ENCODE data around the gene HILPDA.

HILPDA gene

DNA sequence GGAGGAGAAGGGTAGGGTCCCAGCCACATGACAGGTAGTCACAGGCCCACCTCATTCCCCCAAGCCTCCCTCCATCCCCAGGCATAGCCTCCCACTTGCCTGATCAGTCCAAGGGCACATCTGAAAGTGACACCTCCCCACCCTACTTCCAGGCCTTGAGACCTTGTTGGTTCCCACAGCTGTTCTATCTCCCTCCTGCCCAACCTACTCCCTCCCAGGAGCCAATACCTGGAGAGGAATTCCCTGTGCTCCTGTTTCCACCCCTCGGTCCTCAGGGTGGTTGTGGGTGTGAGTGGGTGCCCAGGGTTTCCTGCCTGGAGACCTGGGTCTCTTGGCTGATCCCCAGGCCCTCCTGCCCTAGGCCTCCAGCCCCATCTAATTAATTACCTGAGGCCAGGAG is 34.3 kb upstream of the HILPDA start:
- no peak for TF ChIP-seq CTCF (IDR thresholded peaks at IDR 0.05; ENCODE audit: insufficient read depth, low read depth, low read length, missing control alignments)
- DNase-seq (ENCODE audit: low read depth), result no peak

GRCh38 chr7:128422037-128422436 is 33.6 kb upstream of the HILPDA start:
- no peak overlapping the region for H3K4me3 ChIP-seq (ENCODE audit: low read length)
- no peak for TF ChIP-seq CTCF (IDR thresholded peaks at IDR 0.05; ENCODE audit: insufficient read depth, low read depth, low read length, missing control alignments)
- DNase-seq (ENCODE audit: low read depth), result no peak

More for the DNA sequence above, 34.3 kb upstream of the HILPDA start:
- H3K4me3 ChIP-seq (ENCODE audit: low read length), result no peak overlapping the region

- H3K4me3 ChIP-seq (ENCODE audit: low read length), result no peak overlapping the region
- no peak for TF ChIP-seq CTCF (IDR thresholded peaks at IDR 0.05; ENCODE audit: insufficient read depth, low read depth, low read length, missing control alignments)
- DNase-seq (ENCODE audit: low read depth), result no peak
Observed at GRCh38 chr7:128422842-128423241, 32.8 kb upstream of the HILPDA start.

DNA sequence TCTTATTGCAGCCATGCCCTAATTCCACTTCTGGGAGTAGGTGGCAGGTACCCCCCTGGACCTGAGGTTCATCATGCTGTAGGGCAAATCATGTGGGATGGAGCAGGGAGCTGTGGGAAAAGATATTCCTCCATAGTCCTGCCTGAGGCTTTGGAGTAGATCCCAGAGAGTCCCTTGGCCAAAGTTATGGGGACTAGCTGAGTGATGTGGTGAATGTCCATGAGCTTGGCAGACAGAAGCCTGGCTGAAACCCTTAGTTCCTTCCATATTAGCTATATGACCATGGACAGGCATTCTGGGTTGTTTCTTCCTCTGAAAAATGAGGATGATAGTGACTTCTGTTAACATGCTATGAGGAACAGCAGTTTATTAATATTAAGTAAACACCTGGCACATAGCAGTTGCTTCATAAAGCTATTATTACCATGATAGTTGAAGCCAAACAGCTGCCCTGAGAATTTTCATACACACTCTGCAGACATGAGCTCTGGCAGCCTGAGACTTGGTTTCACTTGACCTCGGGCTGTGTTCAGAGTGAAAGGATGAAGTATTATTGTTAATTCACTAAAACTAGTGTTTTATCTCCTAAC is 30.9 kb upstream of the HILPDA start:
- no peak for DNase-seq (ENCODE audit: low read depth)
- no peak for TF ChIP-seq CTCF (IDR thresholded peaks at IDR 0.05; ENCODE audit: insufficient read depth, low read depth, low read length, missing control alignments)
- no peak overlapping the region for H3K4me3 ChIP-seq (ENCODE audit: low read length)

GRCh38 chr7:128425850-128426249 is 29.8 kb upstream of the HILPDA start:
- TF ChIP-seq CTCF (IDR thresholded peaks at IDR 0.05; ENCODE audit: insufficient read depth, low read depth, low read length, missing control alignments), result peak; percentile 98
- no peak overlapping the region for H3K4me3 ChIP-seq (ENCODE audit: low read length)
- peak; percentile 71 for DNase-seq (ENCODE audit: low read depth)

- TF ChIP-seq CTCF (IDR thresholded peaks at IDR 0.05; ENCODE audit: insufficient read depth, low read depth, low read length, missing control alignments), result peak; percentile 63
- H3K4me3 ChIP-seq (ENCODE audit: low read length), result no peak overlapping the region
- peak; percentile 64 for DNase-seq (ENCODE audit: low read depth)
Observed at GRCh38 chr7:128427289-128427891, 28.3 kb upstream of the HILPDA start.

DNA sequence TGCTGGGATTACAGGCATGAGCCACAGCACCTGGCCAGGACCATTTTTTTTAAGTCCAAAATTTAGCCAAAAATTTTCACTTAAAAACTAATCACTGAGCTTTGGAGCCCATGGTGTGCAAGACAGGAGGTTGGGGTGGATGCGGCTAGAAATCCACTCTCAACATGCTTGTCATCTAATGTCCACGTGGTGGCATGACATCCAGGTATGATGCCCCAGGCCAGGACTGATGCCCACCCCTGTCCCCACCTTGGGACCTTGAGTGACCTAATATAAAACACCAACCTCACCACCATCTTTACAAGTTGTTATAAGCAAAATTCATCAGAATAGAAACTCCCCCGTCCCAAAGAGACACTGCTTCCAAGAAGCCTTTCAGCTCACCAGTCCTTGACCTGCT is 25.5 kb upstream of the HILPDA start:
- DNase-seq (ENCODE audit: low read depth), result no peak
- no peak overlapping the region for H3K4me3 ChIP-seq (ENCODE audit: low read length)
- TF ChIP-seq CTCF (IDR thresholded peaks at IDR 0.05; ENCODE audit: insufficient read depth, low read depth, low read length, missing control alignments), result no peak
